IPS-20b (cell line): ENCODE data around the gene BRAP.
"Not testable (repeated sequence)": the region's sequence is repeated elsewhere in the genome, so short reads cannot be mapped to it uniquely, and the experiment has no call there.

Experiments
- H3K27ac ChIP-seq: one replicate; pipeline ENCODE4 v1.5.1; 2013; ENCODE audit warnings: low read length
- H3K27me3 ChIP-seq: 2 replicates; pipeline ENCODE4 v1.6.1; 2013; ENCODE audit warnings: mild to moderate bottlenecking, low read length, inconsistent platforms; ENCODE audit not compliant: insufficient read depth
- H3K36me3 ChIP-seq: 2 replicates; pipeline ENCODE4 v1.6.1; 2013; ENCODE audit warnings: low read depth, mild to moderate bottlenecking, inconsistent platforms, low read length, moderate library complexity; ENCODE audit not compliant: insufficient read depth
- H3K4me1 ChIP-seq: 2 replicates; pipeline ENCODE4 v1.6.1; 2013; ENCODE audit warnings: mild to moderate bottlenecking, control low read depth, inconsistent platforms, low read length, moderate library complexity; ENCODE audit not compliant: insufficient read depth
- H3K4me3 ChIP-seq: 2 replicates; pipeline ENCODE4 v1.5.1; 2013; ENCODE audit warnings: mild to moderate bottlenecking, low read length, inconsistent platforms
- H3K9ac ChIP-seq: 2 replicates; pipeline ENCODE4 v1.6.1; 2013; ENCODE audit warnings: low read depth, mild to moderate bottlenecking, inconsistent platforms, low read length, moderate library complexity
- H3K9me3 ChIP-seq: 2 replicates; pipeline ENCODE4 v1.6.1; 2013; ENCODE audit warnings: mild to moderate bottlenecking, low read depth, low read length, inconsistent platforms; ENCODE audit not compliant: insufficient read depth

Gene BRAP

DNA sequence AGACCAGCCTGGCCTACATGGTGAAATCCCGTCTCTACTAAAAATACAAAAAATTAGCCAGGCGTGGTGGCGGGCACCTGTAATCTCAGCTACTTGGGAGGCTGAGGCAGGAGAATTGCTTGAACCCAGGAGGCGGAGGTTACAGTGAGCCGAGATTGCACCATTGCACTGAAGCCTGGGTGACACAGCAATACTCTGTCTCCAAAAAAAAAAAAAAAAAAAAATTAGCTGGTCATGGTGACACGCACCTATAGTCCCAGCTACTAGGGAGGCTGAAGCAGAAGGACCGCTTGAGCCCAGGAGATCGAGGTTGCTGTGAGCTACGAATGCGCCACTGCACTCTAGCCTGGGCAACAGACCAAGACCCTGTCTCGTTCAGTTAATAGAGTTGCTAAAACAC lies 82.9 kb downstream of the BRAP start:
- H3K27me3 ChIP-seq, H3K9ac ChIP-seq, H3K9me3 ChIP-seq, H3K27ac ChIP-seq, H3K4me1 ChIP-seq, H3K36me3 ChIP-seq, H3K4me3 ChIP-seq: not testable (repeated sequence)

DNA sequence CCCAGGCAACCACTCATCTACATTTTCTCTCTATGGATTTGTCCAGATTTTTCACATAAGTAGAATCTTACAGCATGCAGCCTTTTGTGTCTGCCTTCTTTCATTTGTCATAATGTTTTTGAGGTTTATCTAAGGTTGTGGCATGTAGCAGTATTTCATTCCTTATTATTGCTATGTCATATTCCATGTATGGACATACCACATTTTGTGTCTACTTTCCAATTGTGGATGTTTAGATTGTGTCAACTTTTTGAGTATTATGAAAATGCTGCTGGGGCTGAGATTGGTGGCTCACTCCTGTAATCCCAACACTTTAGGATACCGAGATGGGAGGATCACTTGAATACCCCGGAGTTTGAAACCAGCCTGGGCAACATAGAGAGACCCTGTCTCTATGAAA lies 83.4 kb downstream of the BRAP start:
- Histone ChIP-seq H3K9ac (no peak overlapping the region), H3K4me1 (no peaks in the 10 kb centered on the region), H3K27me3 (no peaks in the 10 kb centered on the region), H3K36me3 (no peaks in the 10 kb centered on the region), H3K4me3 (no peak overlapping the region), H3K27ac (no peak overlapping the region), H3K9me3 (no peaks in the 10 kb centered on the region)

DNA sequence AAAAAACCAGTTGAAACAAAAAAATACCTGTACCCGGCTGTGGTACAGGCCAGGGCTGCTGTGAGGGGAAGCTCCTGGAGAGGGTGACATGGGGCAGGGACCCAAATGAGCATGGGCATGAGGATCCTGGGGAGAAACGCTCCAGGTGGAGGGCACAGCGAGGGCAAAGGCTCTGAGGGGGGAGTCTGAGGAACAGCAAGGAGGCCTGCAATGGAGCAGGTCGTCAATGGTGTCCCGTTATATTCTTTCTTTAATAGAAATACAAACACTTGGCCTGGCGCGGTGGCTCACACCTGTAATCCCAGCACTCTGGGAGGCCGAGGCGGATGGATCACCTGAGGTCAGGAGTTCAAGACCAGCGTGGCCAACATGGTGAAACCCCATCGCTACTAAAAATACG lies 84.8 kb downstream of the BRAP start:
- H3K9me3 ChIP-seq, H3K4me3 ChIP-seq, H3K4me1 ChIP-seq, H3K9ac ChIP-seq, H3K36me3 ChIP-seq, H3K27me3 ChIP-seq, H3K27ac ChIP-seq: not testable (repeated sequence)

DNA sequence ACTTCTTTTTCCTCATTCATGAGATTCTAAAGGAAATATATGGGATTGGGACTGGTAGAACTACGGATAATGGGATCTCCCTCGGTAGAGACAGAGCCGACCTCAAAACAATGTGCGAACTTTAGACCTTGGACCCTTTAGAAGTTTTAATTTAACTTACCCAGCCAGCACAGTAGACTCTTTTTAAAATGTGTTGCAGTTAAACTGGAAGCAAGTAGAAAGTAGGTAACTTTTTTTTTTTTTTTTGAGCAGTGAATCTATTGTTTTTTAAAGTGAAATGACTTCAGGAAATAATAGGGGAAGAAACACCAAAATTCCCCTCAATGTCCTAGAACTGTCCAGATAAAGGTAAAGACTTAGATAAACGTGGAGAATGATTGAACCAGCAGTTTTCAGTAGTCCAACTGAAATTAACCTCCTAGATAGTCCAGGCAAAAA lies 85.5 kb downstream of the BRAP start:
- peaks cover 7% of the 10 kb centered on the region; the same call in 1 of the 2 replicates for H3K4me1 ChIP-seq

DNA sequence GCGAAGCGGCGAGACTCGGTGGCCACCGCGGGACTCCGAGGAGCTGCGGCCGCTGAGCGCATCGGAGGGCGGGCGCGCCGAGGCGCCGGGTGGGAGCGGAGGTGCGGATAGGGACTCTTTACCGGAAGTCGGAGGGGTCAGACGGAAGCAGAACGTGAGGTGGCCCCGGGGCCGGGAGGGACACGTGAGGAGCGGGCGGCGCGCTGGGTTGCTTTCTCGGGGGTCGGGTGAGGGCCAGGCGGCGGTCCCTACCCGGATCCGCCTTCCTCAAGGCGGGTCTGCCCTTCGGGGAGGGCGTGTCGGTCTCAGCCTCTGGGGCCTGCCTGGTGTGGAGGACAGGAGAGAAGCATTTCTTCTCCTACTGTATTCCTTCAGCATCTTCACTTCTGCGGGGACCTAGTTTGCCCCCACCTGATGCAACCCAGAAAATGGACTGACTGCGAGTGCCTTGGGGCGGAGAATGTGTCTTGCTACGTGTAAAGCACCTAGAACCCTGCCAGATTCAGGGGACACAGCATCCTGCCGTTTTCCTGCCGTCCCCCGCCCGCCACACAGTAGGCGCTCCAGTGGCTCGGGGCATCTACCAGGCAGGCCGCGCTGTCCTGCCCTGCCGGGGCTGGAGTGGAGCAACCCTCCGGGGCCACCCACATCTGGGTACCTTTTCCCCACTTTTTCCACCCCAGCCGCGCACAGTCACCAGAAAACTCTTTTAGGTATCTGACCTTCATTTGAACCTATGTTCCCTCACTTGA lies 86.1 kb downstream of the BRAP start:
- Histone ChIP-seq H3K4me3 (peak overlapping the region; percentile 70), H3K4me1 (peaks cover 7% of the 10 kb centered on the region; the same call in 1 of the 2 replicates), H3K27ac (peak overlapping the region; percentile 41), H3K9ac (peak overlapping the region; percentile 89), H3K27me3 (no peaks in the 10 kb centered on the region), H3K36me3 (no peaks in the 10 kb centered on the region), H3K9me3 (no peaks in the 10 kb centered on the region)

More for the DNA sequence above, 85.5 kb downstream of the BRAP start:
- Histone ChIP-seq H3K27me3 (no peaks in the 10 kb centered on the region), H3K4me3 (peak overlapping the region; percentile 70), H3K9me3 (no peaks in the 10 kb centered on the region), H3K27ac (peak overlapping the region; percentile 41), H3K9ac (peak overlapping the region; percentile 89; the same call in 1 of the 2 replicates), H3K36me3 (no peaks in the 10 kb centered on the region)

DNA sequence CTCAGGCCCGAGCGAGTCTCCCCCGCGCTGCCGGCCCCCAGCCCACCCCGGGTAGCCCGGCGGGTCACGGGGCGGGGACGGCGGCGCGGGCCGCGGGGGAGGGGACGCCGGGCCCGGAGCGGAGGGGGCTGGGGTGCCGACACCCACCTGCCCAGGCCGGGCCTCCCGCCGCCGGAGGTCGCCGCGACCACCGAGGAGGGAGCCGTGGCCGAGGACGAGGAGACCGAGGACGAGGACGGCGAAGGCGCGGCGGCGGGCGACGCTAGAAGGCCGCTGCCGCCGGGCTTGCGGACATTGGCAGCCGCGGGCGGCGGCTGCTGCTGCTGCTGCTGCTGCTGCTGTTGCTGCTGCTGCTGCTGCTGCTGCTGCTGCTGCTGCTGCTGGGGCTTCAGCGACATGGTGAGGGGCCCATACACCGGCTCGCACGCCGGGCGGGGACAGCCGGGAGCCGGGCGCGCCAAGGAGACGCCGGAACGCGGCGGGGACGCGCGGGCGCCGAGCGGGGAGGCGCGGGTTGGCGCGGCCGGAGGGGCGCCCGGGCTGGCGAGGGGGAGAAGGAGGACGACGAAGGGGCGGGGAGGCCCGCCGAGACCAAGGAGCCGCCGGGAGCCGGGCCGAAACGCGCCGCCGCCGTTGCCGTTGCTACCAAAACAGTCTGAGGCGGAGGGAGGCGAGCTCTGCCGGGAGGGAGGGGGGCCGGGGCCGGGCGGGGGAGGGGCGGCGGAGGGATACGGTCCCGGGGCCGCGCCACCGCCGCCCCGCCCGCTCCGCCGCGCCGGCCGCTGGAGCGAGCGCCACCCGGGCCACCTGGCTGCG lies 86.9 kb downstream of the BRAP start, which contains the start of gene ATXN2:
Gene ATXN2 (minus strand): TSS at position 679 of the 816 bp plus-strand sequence. CDS start 281 bp downstream, at position 398.
- H3K9me3 ChIP-seq = no peaks in the 10 kb centered on the region
- H3K4me3 ChIP-seq = peak within 1 kb of the TSS; percentile 70
- peak within 1 kb of the TSS; percentile 87 for H3K27ac ChIP-seq
- peak within 1 kb of the TSS; percentile 89 for H3K9ac ChIP-seq
- H3K4me1 ChIP-seq = peaks cover 7% of the 10 kb centered on the region
- H3K27me3 ChIP-seq = no peaks in the 10 kb centered on the region
- no peaks in the 10 kb centered on the region for H3K36me3 ChIP-seq

DNA sequence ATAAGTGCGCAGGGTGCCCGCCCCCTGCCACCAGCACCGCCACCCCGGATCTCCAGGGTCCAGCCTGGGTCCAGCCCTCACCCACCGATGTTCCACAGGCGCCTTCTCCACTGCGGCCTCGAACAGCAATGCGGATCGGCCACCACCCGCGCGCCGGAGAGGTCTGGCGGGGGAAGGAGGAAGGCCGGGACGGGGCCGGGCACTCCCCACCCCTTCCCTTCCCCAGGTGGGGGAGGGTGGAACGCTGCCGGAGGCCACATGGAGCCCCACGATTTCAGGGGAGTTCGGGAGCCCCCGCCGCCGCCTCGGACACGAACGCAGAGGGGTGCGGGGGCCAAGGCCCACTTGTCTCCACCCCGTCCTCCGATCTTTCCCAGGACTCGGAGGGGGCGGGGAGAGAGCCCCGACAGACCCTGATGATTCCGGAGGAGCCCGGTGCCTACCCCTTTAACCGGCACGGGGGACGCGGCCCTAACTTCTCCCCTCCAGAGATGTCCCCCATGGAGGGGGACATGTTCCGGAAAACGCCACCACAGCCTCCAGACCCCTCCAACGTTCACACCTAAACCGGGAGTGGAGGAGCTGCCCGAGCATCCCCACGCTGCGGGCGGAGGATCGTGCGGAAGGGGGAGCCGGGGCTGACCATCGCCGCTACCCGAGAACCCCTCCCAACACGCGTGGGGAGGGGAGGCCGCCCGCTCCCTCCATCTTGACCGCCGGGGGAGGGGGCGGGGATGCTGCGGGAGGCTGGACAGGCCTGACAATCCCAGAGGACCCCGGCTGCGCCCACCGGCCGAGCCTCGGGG lies 87.7 kb downstream of the BRAP start:
- H3K27me3 ChIP-seq = no peaks in the 10 kb centered on the region
- H3K36me3 ChIP-seq = no peaks in the 10 kb centered on the region
- H3K9ac ChIP-seq = peak overlapping the region; percentile 63
- peak overlapping the region; percentile 87 for H3K27ac ChIP-seq
- peaks cover 7% of the 10 kb centered on the region for H3K4me1 ChIP-seq
- H3K9me3 ChIP-seq = no peaks in the 10 kb centered on the region
- peak overlapping the region; percentile 70 for H3K4me3 ChIP-seq

DNA sequence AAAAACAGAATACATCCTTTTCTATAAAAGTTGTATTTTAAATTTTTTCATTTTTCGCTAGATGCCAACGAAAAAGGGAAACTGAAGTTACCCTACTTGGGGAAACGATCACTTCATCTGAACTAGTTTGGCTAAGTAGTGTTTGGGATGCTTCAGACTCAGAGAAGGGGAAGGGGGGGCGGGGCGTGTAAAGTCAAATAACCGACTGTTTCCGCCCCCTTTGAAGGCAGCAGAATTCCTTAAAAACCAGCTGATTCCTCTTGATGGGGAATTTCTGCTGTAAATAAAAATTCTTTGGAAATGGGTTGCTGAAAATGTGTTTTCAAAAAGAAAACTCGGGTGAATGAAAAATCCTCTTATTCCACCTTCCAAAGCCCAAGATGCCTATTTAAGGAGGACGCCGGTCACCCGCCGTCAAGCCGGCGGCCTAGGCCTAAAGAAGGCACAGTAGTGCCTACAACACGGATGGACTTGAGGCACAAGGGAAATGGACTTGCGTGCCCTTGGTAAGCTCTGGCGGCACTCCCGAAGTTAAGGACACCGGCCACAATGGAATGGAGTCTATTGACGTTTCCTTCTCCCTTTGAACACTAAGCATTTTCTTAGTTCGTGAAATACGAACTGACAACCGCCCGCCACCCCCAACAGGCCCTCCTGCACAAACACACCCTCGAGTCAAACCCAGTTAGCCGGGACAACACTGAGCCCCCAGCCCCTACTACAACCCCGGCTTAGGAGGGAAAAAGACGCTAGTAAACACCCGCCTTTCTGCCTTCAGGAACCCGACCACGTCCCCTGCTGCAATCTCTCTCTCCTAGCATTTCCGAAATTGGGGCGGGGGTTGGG lies 88.5 kb downstream of the BRAP start:
- H3K4me3 ChIP-seq = peak overlapping the region; percentile 70
- no peaks in the 10 kb centered on the region for H3K9me3 ChIP-seq

DNA sequence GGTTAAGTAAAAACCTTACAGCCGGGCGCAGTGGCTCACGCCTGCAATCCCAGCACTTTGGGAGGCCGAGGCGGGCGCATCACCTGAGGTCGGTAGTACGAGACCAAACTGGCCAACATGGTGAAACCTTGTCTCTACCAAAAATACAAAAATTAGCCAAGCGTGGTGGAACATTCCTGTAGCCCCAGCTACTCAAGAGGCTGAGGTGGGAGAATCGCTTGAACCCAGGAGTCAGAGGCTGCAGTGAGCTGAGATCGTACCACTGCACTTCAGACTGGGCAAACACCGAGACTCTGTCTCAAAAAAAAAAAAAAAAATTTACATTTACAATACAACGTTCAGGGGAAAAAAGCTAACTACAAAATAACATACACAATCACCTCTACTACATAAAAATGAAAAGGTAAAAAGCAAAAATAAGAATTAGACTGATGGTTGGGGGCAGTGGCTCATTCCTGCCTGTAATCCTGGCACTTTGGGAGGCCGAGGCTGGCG lies 90.4 kb downstream of the BRAP start:
- not testable (repeated sequence) for H3K27ac ChIP-seq, H3K4me3 ChIP-seq, H3K9ac ChIP-seq

More for the DNA sequence above, 88.5 kb downstream of the BRAP start:
- H3K27me3 ChIP-seq = no peaks in the 10 kb centered on the region
- peak overlapping the region; percentile 63; the same call in 1 of the 2 replicates for H3K9ac ChIP-seq
- H3K36me3 ChIP-seq = no peaks in the 10 kb centered on the region
- no peak overlapping the region for H3K27ac ChIP-seq
- H3K4me1 ChIP-seq = peaks cover 7% of the 10 kb centered on the region

More for the DNA sequence above, 90.4 kb downstream of the BRAP start:
- H3K4me1 ChIP-seq, H3K9me3 ChIP-seq, H3K27me3 ChIP-seq, H3K36me3 ChIP-seq: not testable (repeated sequence)
